Body of pancreas (tissue), 4 donors: ENCODE measurements around the gene TBL1XR1.

Source experiments
- CTCF ChIP-seq, 7 experiments: fragments of 450-650 bp in 4 of 7; fragments of 200-600 bp in 3 of 7; sonication (generic) in 3 of 7; IDR thresholded peaks; one replicate each; pipeline ENCODE4 v1.5.1; 2016 to 2019; ENCODE audit warnings: antibody characterized with exemption in 7 of 7
- POLR2A ChIP-seq, 3 donors: fragments of 450-650 bp; IDR thresholded peaks; one replicate each; pipeline ENCODE4 v1.6.1; 2016; ENCODE audit warnings: antibody characterized with exemption in 3 of 3, mild to moderate bottlenecking in 2 of 3

- TF ChIP-seq CTCF (IDR thresholded peaks at IDR 0.05) (peak in 1 of 7 experiments; percentile 4), POLR2A (IDR thresholded peaks at IDR 0.05) (peak in 1 of 3 donors; percentile 3)
Observed at GRCh38 chr3:177196456-177197040, 734 bp downstream of the TBL1XR1 start.
